GM19023 (cell line): ENCODE measurements around the gene SH3PXD2A.

Experiments used
- ATAC-seq: cut with Tn5 transposase; IDR thresholded peaks from one replicate; pipeline ENCODE4 v1.9.1; 2021; ENCODE audit warnings: mild to moderate bottlenecking, moderate library complexity; ENCODE audit not compliant: unreplicated experiment

Gene SH3PXD2A

DNA sequence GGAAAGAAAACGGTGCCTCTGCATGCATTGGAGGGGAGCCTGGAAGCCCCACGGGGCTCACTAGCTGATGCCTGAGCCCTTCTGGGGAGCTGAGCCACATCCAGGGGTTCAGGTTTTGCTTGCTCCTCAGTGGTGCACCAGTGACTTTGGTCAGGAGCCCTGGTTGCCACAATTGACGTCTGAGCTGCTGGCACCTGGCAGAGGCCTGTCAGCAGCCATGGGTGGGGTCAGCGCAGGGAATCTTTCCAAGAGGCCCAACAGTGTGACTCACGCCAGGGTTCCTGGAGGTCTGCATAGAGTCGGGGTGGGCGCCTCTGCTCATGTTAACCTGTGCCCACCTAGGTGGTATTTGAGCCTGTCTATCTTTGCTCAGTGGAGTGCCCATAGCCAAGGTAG lies 223.1 kb downstream of the SH3PXD2A start:
- no peak for ATAC-seq

DNA sequence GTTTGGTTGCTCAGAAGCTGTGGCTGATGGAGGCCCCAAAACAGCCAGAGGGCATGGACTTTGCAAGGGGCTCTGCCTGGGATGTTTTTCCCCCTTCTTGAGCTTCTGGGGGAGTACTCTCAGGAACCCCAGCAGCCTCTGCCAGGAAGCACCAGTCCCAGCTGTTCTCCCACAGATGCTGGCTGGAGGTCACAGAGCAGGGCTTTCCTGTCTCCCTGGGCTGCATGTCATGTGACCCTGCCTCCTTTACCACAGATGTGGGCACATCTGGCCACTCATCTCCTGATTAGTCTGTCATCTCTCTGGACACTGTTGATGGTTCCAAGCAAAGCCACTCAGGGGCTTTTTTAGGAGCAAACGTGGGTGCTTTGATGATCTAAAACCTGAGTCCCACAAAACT lies 225.2 kb downstream of the SH3PXD2A start:
- ATAC-seq = no peak

- ATAC-seq = no peak
These were observed 225.8 kb downstream of the SH3PXD2A start for GRCh38 chr10:103629581-103629980.

DNA sequence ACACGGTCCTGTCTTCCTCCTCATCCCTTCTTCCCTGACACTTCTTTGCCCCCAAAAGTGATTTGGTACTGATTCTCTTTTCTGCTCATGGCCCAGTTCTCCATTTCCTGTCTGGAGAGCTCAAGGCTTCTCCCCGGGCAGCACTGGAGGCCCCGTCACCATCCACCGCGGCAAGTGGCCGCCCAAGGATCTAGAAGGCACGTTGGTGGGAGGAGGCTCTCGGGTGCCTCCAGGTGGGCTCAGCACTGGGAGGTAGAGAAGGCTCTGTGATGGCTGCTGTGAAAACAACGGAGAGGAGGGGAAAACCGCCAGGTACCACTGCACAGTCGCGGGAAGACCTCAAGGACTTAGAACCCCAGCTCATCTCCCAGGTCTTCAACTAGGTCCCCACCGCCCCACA lies 227.5 kb downstream of the SH3PXD2A start:
- ATAC-seq = no peak

GRCh38 chr10:103627111-103627892 lies 228.1 kb downstream of the SH3PXD2A start:
- no peak for ATAC-seq

DNA sequence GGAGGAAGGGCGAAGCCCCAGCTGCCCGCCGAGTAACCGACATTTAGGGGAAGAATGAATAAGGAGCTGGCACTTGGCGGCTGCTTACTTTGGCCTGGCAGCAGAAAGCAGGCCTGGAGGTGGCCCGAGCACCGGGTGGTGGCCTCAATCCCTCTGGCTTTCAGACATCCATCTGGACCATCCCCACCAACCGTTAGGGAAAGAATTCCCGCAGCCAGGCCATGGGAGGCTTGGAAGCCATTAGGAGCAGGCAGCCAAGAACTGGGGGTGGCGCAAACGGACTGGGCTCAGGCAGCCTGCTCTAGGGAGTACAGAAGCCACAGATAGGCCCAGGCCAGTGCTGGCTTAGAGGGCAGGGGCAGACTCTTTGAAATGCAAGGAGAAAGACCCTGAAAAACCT lies 229.2 kb downstream of the SH3PXD2A start:
- no peak for ATAC-seq

DNA sequence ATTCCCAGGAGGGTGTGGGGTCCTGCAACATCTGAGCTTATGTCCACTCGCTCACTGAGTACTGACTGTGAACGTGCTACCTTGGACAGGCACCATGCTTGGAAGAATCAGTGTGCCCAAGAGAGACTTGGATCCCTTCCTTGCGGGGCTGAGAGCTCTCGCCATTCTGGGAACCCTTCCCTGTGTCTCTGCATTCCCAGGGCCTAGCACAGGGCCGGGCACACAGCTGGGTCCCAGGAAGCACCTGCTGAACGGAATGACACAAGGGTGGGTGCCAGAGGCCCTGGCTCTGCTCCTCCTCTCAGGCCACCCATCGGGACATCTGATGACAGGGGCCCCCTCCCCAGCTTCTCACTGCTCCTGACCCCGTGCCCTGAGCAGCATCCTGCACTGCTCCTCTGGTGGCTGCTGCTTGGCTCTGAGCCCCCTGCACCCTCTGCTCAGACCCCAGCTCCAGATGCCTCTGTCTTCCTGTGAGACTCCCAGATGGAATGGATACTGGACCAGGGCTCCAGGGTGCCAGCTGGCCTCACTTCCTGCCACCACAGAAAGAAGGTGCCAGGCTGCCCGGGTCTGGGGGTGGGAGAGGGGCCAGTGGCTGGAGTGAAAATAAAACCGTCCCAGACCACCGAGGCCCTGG lies 232.3 kb downstream of the SH3PXD2A start:
- ATAC-seq = no peak

- no peak for ATAC-seq
These were observed 233.1 kb downstream of the SH3PXD2A start for GRCh38 chr10:103622286-103622685.

DNA sequence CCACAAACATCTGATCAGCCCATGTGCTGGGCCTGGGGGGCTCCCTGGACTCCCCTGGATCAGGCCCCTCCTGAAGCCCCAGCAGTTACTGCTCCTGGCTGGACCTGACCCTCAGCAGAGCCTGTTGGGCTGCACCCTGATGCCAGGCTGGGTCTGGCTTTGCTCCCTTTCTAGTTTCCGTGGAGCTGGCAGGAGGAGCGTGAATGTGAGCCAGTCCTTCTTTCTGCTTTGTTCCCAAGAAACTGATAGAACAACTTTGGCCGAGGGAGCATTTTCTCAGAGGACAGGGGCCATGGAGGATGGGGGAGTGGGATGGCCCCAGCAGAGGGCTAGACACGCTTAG lies 233.6 kb downstream of the SH3PXD2A start:
- no peak for ATAC-seq

DNA sequence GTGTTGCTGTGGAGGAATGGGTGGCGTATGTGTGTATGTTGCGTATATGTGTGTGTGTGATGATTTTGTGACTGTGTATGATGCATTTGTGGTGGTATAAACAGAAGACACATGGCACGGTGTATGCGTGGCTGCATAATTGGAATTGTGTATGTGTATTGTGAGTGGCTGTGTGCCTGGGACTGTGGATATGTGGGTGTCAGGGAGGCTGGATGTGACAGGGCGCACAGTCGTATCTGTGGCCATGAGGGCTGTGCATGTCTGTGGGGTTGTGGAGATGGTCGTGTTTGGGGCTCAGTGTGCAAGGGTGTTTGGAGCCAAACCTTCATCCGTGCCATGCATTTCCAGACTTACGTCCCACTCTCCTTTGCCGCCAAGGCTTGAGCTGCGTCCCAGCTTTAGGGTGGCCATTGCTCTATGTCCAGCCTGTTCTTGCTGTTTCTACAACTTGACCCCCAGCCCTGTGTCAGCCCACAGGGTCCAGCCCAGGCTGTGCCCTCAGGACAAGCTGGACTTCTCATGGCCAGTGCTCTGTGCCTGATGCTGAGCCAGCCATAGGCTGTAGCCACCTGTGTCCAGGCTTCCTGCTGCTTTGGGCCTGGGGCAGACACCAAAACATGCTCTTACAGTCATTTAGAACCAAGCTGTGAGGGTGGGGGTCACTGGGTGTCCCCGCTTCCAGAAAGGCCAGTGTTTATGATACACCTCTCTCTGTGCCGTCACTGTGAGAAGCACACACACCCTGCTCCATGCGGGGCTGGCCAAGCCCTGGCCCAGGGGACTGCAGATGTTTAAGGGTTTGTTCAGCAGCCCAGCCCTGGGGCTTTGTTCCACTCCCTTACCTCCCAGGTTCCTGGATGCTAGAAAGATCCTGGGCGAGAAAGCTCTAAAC lies 234.2 kb downstream of the SH3PXD2A start:
- no peak for ATAC-seq

GRCh38 chr10:103620352-103620740 lies 235.0 kb downstream of the SH3PXD2A start:
- ATAC-seq = no peak

DNA sequence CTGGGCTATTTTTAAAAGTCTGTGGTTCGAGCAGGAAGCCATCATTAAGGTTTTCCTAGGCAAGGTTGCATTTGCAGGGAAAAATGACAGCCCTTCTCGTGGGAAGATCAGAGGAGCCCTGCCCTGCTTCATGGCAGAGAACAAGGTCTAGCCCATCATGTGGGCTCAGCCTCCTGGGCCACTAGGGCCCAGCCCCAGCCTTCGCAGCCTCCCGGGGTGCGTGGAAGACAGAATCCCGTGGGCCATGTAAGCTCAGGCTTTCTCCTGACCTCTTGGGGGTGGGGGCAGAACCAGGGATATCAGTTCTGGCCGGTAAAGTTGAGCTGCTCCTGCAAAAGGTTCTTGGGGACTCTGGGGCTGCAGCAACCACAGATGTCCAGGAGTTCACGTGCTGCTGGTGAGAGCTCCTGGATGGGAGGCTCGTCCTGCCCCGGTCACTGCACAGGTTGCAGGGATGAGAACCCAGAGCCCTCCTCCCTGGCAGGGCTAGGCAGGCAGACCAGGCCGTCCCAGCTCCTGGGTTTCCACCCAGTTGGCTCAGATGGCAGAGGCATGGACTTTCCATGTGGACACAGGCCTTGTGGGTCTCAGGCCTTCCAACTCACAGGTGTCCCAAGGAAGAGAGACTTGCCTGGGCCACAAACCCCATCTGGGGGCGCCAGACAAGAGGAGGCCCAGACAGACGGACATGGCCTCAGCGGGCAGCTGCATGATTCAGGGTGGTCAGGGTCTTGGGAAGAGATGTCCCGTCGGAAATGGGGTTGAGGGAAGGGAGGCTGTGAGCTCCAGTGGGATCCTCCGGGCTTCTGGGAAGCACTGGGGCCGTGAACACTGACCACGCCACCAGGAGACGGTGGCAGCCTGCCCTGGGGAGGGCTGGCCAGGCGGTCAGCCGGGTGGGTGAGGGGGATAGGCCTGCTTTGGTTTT lies 235.7 kb downstream of the SH3PXD2A start:
- no peak for ATAC-seq

GRCh38 chr10:103618575-103619423 lies 236.6 kb downstream of the SH3PXD2A start:
- ATAC-seq = no peak

GRCh38 chr10:103617602-103618385 lies 237.6 kb downstream of the SH3PXD2A start:
- ATAC-seq = no peak

DNA sequence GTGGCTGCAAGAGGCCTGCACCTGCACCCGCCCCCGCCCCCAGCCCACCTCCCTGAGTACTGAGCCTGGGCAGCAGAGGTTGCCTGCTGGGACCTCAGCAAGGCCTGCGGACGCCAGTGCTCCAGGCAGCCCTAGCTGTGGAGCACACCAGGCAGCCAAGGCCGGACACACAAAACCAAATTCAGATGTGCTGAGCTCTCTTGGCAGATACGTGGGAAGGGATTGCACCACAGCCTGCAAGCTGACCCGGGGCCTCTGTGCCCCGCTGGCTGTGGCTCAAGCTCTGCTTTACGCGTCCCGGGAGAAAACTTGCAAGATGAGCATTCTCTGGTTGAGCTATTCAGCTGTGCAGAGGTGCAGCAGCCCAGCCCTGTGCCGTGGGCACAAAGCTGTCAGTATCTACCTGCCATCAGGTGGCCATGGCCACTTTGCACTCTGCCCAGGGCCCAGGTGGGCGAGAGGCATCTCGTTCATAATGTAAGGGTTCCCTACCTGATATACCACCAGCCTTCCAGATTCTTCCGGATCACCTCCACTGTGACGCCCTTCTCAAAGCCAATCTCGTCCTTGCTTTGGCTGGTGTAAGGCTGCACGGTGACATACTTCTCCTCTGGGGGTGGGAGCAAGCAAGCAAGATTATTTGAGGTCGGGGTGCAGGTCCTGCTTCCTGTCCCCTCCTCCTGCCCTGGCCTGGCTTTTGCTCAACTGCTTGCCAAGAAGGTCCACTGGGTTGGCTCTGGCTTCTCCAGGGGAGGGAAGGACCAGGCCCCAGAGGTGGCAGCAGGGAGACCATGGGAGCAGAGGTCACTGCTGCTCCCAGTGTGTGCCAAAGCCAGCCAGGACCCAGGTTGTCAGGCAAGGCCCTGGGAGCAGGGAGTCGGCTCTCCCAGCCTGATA lies 238.4 kb downstream of the SH3PXD2A start:
- no peak for ATAC-seq

GRCh38 chr10:103614306-103615158 lies 240.8 kb downstream of the SH3PXD2A start:
- ATAC-seq = no peak

- no peak for ATAC-seq
These were observed 241.8 kb downstream of the SH3PXD2A start for GRCh38 chr10:103613616-103614015.
